ENCODE data around the gene MYO5B. TPM values are rescaled to one million over a fixed set of nuclear protein-coding genes. Genes with fewer than 3 reads are reported as not detected.
A peak's percentile ranks its signal among the peaks of the same experiment; 100 is the strongest.

MYO5B gene
- total RNA-seq, 1 experiment from 2014 or later, result 29.5 TPM

DNA sequence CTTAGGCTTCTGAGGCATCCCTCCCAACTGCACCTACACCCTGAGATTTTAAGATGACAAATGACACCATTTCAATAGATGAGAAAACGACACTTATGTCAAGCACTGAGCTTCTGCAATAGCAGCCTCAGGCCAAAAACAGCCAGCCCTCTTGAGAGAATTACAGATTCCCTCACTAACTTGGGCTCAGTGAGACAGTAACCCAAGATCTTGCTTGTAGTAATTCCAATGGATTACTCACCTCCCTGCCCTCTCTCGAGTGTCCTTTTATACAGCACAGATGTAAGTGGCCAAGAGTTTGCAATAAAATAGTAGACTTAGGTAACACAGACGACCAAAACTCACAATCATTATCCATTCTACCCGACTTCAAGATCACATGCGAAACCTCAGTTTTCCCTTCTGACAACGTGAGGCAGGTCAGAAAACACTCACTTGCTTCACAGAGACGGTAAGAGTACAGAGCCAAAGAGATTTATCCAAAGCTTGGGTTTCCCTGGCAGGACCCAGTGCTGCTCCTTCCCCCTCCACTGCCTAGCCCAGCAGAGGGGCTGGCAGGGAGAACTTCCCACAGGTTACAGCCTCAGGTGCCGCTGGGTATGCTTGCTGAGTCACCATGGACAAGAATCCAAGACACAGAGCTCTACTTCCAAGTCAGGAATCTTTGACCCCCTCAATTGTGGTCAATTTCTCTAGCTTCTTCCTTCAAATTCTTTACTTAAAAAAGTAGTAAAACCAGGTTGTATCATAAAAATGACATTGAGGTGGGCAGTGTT lies 181.4 kb downstream of the MYO5B start:
- DNase-seq (ENCODE audit: low spot score), result no peak

DNA sequence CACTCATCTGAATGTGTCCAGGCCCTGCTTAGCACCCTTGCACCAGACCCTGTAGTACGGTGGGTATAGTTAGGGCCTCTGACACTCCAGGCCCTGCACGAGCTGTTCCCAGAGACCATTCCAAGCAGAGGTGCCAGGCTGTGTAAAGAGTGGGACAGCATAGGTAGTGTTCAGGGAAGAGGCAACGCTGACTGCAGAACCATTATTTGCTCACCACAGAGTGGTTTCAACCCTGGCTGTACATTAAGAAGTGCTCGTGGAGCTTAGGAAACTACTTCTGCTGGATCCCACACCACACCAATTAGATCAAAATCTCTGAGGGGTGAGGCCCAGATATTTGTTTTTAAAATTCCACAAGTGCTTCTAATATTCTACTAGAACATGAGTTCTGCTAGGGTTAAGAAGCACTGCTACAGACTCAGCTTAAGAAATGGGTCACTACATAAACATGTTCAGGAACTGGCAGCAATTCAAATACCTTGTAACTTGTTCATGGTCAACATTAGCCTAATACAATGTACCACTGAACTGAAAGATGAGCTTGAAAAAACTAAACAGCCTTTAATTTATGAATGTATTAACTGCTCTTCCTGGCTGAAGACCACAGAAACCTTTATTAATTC lies 183.0 kb downstream of the MYO5B start:
- no peak for DNase-seq (ENCODE audit: low spot score)

DNA sequence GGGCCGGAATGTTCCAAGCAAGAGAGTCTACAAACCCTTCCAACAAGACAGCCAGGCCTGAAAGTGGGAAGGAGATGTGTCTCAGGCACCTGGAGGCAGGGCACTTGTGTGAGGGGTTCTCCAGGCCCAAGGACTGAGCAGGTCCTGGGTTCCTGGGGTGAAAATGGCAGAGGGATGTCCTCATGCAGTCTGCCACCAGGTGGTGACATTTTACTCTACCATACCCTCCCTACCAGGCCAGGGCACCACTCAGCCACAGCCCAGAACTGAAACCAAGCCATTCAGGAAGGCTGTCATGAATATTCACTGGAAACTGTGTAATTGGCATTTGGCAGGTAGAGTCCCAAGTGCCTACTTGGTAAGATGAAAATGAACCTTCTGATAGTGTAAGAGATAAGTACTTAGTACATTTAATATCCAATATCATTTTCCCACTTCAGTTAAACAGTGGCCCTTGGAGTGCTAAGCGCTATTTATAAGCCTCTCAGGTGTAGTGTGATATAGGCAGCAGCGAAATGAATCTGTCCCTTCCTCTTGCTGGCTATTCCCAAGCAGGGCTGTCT lies 185.1 kb downstream of the MYO5B start:
- DNase-seq (ENCODE audit: low spot score), result peak; percentile 24

DNA sequence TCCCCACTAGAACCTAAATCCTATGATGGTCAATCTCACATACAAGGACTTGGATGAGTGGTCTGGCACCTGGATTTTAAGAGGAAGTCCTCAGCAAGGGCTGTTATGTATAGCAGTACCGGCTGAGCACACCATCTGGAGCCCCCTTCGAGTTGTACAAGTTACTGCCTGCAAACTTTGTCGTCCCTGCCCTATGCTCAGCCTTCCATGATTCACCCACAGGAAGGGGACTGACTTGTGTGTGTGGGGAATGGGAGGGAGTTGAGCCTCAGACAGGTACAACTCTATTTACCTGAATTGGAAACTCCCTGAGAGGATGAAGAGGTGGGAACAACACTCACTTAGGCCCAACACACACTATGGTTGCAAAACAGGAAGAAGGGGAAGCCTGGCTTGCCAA lies 186.6 kb downstream of the MYO5B start:
- DNase-seq (ENCODE audit: low spot score), result no peak

DNA sequence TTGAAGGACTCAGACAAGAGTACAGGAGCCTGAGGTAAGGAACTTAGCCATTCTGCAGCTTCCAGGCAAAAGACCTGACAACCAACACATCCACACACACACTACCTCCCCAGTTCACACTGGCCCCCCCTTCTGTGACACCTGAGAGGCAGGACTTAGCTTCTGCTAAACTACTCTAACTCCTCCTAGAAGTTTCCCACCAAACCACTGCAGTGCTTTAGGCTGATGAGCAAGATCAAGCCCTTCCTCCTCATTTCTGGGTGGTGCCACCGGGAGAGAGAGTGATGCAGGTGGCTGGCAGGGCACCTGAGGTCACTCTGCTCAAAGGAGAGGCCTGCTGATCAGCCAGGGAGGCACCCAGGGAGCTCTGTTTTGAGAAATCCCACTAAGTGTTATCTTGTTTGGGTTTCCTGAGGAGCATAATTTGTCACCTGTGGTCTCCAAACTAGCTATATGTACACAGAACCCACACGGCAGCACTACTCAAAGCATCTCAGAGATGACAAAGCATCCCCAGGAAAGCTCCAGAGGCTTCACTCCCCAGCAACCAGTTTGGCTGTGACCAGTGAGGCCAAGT lies 188.4 kb downstream of the MYO5B start:
- DNase-seq (ENCODE audit: low spot score), result no peak

DNA sequence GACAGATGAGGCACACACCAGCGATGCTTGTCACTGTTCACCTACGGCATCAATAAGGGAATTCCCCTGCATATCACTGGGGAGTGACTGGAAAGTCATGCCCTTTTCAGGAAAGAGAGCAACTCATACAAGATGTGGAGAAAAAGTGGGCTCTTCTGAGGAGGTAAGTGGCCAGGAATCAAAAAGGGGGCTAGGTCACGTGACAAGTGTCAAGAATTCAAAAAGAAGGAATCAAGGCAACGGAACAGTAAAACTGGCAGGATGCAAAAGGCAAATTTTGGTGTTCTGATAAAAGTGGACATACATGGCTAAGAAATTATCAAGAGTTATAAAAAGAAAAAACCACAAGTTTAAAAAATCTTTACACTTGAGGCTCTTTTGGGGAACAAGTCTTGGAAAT lies 190.9 kb downstream of the MYO5B start:
- no peak for DNase-seq (ENCODE audit: low spot score)

DNA sequence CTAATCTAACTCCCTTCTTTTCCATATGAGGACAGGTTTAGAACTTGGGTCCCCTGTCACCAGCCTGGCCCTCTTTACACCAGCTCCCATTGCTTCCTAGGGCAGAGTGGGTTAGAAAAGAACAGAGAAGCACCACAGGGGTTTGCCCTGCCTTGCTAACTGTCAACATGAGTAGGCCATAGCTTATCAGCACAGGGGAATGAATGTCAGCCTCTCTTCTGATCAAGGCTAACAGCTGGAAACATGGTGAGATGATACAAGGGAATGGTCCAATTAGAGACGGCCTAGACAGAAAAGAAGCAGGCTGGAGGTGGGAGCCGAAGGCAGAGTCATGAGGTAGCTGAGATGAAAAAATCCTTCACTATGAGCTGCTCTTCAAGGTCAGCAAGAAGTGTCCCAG lies 192.2 kb downstream of the MYO5B start:
- no peak for DNase-seq (ENCODE audit: low spot score)

DNA sequence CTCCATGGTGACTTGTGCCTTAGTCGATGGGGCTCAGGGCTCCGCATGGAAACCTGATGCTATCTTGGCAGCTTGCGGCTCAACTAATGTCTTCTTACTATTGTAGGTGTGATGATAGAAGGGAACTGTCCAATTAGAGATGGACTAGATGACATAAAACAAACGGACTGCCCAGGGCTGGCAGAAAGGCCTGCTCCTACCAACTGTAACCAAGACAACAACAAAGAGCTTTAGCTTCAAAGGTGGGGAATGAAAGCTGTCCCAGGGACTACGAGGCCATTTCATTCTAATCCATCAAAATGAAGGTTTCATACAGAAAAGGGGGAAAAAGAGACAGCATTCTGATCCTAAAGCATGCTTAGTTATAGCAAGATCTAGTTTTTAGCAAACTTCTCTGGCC lies 194.7 kb downstream of the MYO5B start:
- no peak for DNase-seq (ENCODE audit: low spot score)

DNA sequence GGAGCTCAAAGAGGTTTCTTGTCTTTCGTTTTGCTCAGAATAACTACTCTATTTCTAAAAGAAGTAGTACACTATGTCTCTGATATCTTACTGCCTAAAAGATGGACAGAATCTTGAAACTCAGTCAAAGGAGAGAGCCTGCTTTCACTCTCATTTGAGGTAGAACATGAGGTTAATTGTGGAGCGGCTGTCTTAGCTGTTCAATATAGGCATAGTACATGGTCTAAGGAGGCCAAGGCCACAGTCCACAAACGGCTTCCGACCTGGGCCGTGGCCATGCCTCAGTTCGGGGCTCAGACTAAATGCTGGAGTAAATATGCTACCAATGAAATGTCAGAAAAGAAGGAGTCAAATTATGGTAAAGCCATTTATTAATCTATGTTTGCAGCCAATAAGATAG lies 195.8 kb downstream of the MYO5B start:
- no peak for DNase-seq (ENCODE audit: low spot score)

DNA sequence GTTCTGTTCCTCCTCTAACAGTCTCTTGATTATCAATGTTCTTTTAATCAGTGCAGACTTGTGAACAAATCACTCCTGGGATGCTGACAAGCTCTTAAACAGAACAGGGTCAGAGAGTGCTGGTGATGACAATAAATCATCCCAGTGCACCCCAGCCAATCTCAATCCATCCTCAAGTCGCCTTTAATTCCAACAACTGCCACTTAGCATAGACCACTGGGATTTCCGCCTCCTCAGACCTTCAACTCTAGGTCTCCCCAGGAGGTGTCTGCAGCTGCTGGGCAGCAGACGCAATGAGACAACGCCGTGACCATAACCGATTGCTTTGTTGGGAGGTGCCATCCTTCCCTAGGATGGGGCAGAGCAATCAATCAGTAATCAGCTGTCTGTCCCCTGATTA lies 197.4 kb downstream of the MYO5B start:
- DNase-seq (ENCODE audit: low spot score), result no peak

DNA sequence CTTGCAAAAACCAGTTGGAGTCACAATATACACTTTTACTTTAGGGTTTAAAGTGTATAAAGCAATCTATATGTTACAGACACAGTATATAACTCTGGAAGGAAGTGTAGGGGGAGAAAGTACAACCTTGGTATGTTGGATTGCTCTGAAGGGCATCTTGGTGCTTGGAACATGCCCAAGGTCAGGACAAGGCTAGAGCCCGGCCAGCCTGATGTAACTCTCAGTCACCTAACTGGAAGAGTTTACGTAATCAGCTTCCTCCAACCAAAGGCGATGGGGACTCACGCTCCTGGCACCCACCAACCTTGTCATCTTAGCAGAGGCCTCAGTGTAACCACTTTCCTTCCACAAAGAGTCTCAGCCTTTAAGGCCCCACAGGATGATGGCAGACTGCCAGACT lies 200.5 kb downstream of the MYO5B start:
- DNase-seq (ENCODE audit: low spot score), result no peak

DNA sequence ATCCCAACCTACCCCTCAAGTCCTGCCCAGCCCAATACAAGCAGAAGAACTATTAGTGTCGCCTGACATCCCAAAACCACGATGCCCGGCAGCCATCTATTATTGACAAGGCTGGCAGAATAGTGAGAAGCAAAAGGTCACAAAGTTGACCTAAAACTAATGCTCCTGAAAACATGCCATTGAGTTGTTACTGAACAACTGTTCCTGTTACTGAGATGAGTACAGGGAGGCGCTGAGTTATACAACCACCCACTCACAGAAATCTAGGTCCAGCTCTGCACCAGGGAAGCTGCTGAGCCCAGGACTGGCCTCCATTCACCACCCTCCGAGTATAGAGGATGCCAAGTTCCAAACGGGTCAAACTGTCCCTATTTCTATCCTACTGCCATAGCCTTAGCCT lies 201.6 kb downstream of the MYO5B start:
- DNase-seq (ENCODE audit: low spot score), result no peak

DNA sequence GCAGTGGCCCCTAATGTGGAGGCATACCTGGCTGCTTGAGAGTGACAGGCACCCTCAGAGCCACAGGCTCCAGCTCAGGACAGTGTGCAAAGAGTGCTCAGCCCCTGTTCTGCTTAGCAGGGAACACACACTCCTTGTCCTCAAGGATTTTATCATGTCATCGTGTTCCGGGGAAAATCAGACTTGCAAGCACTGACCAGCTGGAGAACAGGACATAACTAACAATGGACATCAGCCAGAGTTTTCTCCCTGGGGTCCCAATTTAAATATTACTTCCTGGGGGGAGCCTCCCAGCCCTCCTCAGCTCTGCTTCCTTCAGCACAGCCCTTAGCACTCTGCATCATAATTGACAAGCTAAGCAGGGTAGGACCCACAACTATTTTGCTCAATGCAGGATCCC lies 206.2 kb downstream of the MYO5B start:
- DNase-seq (ENCODE audit: low spot score), result no peak

DNA sequence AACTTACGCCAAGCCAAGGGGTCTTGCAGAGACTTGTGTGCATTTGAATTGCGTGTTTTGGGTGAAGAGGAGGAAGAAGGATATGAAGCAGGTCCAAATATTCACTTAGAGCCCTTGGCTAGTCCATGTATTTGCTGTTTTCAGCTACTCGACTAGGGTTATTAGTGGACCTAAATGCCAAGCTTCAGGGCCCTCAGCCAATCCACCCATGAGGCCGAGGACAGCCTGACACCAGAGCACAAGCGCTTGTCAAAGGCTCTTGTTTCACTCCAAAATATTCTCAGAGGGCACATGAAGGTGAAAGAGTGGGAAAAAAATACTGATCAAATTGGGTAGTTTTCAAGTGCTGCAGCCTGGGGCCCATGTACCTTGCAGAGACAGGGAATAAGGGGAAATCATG lies 206.8 kb downstream of the MYO5B start:
- DNase-seq (ENCODE audit: low spot score), result no peak

DNA sequence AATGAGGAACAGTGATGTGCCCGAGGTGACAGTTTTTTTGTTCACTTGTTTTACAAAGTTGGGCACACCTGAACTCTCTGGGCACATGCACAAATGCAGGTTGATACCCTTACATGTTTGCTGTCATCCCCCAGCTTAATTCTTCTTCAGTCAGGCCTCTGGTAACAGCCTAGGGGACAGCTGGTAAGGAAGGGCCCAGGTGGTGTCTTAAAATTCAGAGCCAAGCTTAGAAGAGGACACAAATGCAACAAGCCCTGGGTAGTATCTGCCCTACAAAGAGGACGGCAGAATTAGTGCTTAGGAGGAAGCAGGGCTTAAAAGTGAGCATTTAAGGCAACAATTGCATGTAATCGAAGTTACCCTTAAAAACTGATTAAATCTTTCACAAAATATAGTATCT lies 209.7 kb downstream of the MYO5B start:
- no peak for DNase-seq (ENCODE audit: low spot score)

DNA sequence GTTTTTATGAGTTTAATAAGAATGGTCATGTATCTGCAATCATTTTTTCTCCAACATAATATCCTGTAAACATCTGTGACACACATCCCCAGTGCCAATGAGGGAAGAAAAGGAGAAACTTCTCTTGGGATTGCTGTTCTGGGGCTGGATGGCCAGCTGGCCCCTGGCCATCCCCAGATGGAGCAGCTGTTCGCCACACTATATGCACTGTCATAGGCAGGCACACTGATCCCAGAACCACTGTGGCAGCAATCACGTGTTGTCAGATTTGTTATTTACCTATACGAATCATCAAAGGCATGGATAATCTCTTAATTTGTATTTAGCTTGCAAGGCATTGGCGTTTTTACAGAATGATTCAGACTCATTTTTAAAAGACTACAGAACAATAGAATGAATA lies 214.1 kb downstream of the MYO5B start:
- no peak for DNase-seq (ENCODE audit: low spot score)

DNA sequence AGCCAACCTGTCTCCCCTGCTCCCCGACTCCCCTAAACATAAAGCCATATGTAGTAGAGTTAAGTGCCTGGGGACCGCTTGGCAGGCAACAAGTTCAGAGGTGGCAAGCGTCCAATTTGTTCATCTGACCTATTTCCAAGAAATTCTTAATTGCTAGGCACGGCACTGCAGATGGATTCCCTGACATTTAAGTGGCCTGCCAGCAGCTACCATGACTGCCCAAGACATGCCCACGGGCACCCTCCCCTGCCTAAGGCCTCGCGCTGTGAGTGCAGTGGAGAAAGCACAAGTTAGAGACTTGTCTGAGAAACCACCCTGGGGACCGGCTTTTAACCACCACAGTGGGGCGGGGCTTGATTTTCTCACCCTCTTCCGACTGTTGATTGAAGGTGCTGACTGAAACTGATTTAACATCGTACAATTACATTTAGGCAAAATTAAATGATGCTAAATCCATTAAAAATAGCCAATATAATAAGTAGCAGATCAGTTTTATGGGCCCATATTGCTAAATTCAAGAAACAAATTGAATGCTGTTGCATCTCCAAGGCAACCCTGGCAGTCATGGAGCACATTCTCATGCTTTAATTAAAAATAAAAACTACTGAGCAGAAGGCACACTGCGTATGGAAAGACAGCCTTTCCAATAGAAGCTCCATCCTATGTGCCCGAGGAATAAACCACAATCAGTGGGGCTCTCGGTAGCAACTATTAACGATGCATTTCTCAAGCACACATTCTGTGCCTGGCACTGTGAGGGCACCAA lies 218.0 kb downstream of the MYO5B start:
- no peak for DNase-seq (ENCODE audit: low spot score)

DNA sequence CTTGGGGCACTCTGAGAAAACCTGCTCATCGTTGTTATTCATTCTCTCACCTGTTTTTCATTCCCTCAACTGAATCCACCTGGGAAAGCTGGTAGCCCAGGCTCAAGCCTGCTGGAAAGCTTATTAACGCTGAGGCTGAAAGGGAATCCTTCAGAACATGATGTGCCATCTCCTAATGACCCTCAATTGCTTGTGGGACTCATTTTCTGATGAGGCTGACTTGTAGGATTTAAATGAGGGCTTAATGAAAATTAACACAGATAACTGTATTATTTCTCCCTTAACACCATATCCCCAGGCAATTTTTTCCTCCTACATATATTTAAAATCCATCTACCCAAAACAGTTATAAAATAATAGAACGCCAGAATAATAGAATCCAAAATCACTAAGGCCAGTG lies 218.9 kb downstream of the MYO5B start:
- DNase-seq (ENCODE audit: low spot score), result no peak

DNA sequence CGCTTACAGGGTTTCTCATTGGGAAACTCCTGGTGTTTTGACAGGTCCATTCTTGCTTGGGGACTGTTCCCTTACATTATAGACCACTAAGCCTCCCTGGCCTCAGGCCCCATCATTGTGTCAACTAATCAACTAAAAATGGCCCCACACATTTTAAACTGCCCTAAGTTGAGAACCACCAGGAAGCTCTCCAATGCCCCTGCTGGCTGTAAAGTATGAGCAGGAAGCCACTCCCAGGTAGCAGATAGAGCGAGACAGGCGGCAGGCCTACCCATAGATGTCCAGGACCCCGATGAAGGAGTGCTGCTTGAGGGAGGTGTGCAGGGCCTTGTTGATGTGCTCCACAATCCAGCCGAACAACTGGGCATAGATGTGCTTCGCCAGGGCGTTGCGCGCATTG lies 220.9 kb downstream of the MYO5B start:
- no peak for DNase-seq (ENCODE audit: low spot score)

DNA sequence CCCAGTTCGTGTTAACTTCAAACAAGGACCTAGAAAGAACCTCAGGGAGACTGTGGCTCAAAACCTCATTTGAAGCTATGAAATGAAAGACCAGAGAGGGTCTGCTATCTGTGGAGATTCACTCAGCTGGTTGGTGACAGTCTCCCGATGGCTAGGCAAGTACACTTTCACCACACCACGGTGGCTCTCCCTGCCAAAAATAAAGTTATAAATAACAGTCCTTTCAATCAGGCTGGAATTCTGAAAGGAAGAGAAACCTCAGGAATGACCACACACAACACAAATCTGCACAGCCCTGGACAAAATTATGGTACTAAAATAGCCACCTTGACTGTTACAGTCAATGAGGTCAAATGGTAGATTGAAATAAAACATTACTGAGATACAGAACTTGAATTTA lies 221.4 kb downstream of the MYO5B start:
- DNase-seq (ENCODE audit: low spot score), result no peak

DNA sequence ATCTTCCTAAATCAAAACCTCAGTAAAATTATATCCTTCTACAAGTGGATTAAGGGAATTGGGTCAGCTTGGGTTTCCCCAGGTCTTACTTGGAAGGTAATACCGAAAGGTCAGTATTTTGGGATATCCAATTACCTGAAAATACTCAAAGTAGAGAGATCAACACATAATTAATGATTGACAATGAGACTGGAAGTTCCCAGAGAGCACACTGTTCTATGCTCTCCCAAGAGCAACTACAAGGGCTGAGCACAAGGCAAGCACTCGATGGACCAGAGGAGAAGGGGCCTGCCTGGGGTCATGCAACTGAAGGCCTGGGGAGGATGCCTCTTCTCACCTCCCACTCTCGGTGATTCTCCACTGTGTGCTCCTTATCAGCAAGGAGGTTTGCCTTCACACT lies 222.4 kb downstream of the MYO5B start:
- DNase-seq (ENCODE audit: low spot score), result no peak

DNA sequence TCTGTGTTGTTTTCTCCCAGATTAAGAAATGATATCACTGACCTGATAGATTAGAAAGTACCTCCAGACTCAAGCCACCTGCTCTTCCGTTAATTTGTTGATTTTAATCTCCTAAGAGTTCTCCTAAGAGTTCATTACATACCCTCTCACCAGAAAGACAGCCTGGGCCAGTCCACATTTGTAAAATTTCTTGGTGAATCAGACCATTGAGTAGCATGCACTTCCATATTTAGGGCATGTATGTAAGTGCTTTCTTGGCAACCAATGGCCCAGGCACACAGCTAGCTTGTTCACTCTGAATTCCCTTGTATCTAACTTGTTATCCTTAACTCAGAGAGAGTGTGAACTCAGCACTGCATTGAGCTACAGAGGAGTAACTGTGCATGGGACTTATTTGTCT lies 223.5 kb downstream of the MYO5B start:
- no peak for DNase-seq (ENCODE audit: low spot score)
